CD4-positive, alpha-beta T cell treated with Interleukin-2 at 100 ng/mL for 4 hours (primary cell): ENCODE data around the gene IL1RL1.

Source experiments
- DNase-seq: peaks from one replicate; pipeline ENCODE4 v3.0.0-alpha.2; 2020; ENCODE audit warnings: low spot score

Gene IL1RL1

GRCh38 chr2:102367331-102367971, 56.1 kb downstream of the IL1RL1 start:
- peak; percentile 61 for DNase-seq

DNA sequence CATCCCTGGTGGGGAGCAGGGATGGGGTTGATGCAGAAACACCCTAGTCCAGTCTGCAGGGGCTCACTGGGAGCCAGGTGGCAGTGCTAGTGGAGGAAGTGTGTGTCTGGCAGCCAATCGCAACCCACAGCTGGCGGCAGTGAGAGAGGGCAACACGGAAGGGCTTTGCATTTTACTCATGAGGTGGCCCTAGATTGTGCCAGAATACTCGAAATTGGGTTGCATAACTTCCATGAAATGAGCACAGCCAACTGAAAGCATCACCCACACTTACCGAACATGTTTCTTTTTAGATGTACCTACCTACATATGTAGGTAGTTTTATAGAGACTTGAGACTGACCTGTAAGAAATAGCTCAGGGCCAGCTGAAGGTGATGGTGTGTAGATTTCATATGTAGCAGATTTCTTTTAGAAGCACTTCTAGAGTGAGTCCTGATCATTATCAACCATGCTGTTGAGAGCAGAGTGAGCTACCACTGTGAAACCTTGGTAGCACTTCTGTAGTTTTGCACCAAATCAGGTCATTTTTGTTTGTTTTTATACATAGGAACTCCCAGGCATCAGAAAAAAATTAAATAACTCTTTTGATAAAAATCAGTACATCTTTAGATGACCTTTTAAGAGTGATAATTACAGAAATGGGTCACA, 57.2 kb downstream of the IL1RL1 start:
- DNase-seq = peak; percentile 40

DNA sequence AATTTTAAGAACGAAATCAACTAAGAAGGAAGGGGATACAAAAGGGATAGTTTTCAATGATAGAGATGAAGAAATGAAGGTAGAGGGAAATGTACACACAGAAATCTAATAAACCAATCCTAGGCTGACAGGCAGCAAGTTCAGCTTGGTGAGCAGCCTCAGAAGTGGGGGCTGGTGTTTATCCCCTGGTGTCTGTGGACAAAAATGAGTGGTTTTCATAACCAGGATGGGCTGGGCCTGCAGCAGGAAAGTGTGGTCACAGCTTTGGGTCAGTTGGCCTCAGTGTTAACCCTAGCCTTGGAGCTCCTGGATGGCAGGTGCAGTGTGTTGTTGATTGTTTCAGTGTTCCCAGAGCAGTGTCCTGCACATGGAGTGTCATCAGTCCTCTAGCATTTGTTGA, 58.5 kb downstream of the IL1RL1 start:
- DNase-seq = no peak

DNA sequence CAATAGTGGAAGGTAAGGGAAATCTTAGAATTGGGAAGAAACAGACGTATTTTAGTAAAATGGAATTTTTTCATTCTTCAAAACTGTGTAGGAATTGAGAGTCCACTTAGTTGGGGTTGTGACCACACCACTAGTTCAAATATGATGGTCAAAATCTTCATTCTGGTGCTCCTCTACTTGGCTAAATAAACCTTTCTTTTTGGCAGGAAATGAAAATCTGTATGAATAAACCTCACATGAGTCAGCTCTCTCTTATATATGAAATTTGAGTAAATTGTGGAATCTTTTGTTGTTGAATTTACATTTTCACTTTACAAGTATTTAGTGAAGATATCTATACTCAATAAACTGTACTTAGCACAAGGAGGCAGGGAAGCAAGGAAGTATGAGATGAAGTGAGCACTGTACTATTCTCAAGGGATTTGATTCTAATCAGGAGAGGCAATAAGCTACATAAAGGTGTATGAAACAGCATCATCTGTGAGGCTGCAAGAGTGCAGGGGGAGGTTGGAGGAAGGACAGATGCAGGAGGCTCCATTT, 64.8 kb downstream of the IL1RL1 start:
- DNase-seq = no peak

DNA sequence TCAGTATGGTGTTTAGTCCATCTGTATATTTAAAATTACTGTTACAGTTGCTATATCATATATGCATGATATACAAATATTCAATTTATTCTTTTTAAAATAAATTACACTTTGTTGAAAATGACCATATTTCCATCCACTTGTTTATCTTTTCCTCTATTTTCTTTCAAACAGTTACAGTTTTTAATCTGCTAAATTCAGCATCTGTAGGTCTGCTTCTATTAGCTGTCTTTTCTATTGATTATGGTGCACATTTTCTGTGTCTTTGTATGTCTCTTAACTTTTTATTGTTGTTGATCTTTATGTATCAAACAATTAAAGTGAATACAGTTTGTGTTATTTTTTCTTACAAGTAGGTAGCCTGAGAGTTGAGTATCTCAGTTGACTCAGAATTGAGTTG, 72.4 kb downstream of the IL1RL1 start:
- DNase-seq = no peak

DNA sequence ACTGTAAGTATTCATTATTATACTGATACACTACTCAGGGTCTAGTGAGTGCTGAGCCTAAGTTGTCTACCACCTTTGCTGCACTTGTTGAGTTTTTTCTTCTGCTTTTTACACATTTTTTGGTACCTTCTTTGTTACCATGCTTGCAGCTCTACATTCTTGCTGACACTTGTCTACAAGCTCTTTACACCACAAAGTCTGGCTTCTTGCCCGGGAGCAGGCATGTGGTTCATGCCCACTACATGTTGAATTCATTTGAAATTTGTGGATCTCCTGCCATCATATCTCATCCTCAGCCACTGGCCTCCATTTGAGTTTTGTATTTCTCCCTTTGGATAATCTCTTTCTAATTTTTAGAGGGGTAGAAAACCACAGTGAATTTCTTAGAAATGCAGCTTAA, 74.2 kb downstream of the IL1RL1 start:
- DNase-seq = no peak

GRCh38 chr2:102386004-102386403, 74.6 kb downstream of the IL1RL1 start:
- DNase-seq = no peak

- DNase-seq = no peak
These were observed 75.6 kb downstream of the IL1RL1 start for GRCh38 chr2:102386867-102387541.

DNA sequence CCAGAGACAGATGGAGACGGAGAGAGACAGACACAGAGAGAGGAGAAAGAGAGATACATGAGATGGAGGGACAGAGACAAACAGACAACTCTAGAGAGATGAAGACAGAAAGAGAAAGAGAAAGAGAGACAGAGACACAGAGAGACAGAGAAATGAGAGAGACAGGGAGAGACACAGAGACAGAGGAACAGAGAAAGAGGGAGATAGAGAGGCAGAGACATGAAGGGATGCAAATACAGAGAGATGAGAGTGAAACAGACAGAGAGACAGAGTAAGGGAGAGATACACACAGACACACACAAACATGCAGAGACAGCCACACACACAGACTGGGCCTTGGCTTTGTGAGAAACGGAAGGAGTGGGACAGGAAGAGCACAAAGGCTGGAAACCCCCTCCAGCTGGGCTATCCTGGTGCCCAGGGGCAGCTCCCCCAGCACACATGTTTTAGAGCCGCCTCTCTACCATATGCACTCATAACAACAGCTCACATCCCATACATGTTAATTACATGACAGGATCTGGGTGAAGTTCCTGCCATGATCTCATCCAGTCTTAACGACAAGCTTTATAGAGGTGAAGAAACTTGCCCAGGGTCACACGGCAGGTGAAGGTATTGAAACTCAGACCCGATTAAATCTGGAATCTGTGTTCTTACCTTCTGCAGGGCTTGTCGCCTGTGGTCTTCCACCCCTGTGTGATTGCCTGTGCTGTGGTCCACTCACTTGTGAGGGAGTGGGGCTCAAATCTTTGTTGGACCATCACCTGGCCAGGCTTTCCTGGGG, 76.6 kb downstream of the IL1RL1 start:
- DNase-seq = no peak

GRCh38 chr2:102391565-102391964, 80.2 kb downstream of the IL1RL1 start:
- DNase-seq = peak; percentile 66

- no peak for DNase-seq
These were observed 80.7 kb downstream of the IL1RL1 start for GRCh38 chr2:102392096-102392495.

- no peak for DNase-seq
These were observed 81.6 kb downstream of the IL1RL1 start for GRCh38 chr2:102392942-102393341.

- DNase-seq = no peak
These were observed 84.6 kb downstream of the IL1RL1 start for GRCh38 chr2:102396012-102396411.

DNA sequence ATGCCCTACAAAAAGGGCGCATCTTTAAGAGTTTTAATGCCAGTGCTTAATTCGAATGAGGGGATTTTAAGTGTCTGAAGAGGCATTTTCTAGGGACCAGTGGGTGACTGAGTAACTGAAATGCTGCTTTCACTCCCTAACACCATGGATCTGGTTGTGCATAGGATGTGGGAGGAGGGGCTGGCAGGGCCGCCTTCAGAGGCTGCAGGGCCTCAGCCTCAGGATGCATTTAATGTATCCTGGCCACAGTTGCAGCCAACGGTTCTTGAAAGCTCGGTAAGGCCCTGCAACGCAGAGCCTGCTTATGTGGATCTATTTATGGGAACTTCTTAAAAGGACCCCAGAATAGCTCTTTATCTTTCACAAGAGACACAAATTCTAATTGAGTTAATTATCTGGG, 85.8 kb downstream of the IL1RL1 start:
- DNase-seq = no peak

GRCh38 chr2:102399499-102400141, 88.3 kb downstream of the IL1RL1 start:
- no peak for DNase-seq

DNA sequence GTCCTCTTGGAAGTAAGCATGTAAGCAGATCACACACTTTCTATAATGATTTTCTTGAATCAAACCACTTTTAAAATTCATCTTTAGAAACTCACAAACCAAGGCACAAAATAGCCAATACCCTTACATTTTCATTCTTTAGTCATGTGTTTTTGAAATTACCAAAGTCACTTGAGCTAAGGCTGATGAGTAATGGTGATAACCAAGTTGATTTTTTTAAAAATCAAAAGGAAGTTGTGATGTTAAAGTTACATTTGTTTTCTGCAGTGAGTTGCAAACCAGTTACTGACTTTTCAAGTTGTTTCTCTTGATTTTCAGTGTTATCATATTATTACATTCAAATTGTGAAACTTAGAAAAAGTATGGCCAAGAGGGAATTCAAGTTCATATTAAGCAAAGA, 90.1 kb downstream of the IL1RL1 start:
- no peak for DNase-seq
